ENCODE measurements around the gene NR3C2.

DNA sequence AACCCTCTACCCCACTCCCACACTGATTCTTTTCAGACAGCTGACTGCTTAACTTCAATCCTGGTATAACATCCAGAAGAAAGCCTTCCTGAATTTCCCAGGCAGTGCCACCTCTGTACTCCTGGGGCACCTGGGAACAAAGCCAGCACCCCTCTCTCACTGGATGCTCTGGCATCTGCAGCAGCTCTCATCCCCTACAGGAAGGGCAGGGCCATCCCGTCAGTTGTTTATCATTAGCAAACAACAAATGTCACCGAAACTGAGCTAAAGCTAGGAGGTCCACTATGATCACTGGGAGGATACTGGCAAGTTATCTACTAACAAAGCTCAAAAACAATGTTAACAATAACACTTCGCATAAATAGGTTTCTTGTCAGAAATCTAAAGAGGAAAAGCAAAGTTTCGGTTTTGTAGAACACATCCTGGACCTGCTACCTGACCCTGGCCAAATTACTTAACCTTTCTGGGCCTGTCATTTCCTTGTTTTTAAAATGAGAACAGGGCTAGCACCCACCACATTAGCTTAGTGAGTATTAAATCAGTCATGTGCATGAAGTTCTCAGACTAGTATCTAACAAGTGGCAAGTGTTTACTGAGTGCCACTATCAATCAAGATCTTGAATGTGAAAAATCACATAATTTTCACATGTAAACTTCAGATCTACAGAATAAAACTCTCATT, 86.6 kb downstream of the NR3C2 start:
- no peak for TF ChIP-seq SIN3A (IDR thresholded peaks at IDR 0.05; ENCODE audit: borderline replicate concordance, insufficient read depth, low read depth, low read length)
- no peak for TF ChIP-seq POLR2AphosphoS5 (IDR thresholded peaks at IDR 0.05; ENCODE audit: low read depth, low read length)
- TF ChIP-seq, protein P1, sequence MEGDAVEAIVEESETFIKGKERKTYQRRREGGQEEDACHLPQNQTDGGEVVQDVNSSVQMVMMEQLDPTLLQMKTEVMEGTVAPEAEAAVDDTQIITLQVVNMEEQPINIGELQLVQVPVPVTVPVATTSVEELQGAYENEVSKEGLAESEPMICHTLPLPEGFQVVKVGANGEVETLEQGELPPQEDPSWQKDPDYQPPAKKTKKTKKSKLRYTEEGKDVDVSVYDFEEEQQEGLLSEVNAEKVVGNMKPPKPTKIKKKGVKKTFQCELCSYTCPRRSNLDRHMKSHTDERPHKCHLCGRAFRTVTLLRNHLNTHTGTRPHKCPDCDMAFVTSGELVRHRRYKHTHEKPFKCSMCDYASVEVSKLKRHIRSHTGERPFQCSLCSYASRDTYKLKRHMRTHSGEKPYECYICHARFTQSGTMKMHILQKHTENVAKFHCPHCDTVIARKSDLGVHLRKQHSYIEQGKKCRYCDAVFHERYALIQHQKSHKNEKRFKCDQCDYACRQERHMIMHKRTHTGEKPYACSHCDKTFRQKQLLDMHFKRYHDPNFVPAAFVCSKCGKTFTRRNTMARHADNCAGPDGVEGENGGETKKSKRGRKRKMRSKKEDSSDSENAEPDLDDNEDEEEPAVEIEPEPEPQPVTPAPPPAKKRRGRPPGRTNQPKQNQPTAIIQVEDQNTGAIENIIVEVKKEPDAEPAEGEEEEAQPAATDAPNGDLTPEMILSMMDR (IDR thresholded peaks at IDR 0.05), result no peak
- TF ChIP-seq, protein P2, sequence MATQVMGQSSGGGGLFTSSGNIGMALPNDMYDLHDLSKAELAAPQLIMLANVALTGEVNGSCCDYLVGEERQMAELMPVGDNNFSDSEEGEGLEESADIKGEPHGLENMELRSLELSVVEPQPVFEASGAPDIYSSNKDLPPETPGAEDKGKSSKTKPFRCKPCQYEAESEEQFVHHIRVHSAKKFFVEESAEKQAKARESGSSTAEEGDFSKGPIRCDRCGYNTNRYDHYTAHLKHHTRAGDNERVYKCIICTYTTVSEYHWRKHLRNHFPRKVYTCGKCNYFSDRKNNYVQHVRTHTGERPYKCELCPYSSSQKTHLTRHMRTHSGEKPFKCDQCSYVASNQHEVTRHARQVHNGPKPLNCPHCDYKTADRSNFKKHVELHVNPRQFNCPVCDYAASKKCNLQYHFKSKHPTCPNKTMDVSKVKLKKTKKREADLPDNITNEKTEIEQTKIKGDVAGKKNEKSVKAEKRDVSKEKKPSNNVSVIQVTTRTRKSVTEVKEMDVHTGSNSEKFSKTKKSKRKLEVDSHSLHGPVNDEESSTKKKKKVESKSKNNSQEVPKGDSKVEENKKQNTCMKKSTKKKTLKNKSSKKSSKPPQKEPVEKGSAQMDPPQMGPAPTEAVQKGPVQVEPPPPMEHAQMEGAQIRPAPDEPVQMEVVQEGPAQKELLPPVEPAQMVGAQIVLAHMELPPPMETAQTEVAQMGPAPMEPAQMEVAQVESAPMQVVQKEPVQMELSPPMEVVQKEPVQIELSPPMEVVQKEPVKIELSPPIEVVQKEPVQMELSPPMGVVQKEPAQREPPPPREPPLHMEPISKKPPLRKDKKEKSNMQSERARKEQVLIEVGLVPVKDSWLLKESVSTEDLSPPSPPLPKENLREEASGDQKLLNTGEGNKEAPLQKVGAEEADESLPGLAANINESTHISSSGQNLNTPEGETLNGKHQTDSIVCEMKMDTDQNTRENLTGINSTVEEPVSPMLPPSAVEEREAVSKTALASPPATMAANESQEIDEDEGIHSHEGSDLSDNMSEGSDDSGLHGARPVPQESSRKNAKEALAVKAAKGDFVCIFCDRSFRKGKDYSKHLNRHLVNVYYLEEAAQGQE (IDR thresholded peaks at IDR 0.05; ENCODE audit: insufficient read depth in 1 of 2, low read depth in 2 of 2, low read length in 1 of 2), result no peak

All from Panc1 (cell line).